Panc1 (cell line): ENCODE data around the gene NANOS3. TPM values are rescaled to one million over a fixed set of nuclear protein-coding genes. Genes with fewer than 3 reads are reported as not detected.
A peak's percentile ranks its signal among the peaks of the same experiment; 100 is the strongest.

ENCODE experiments used
- ATAC-seq: fragments of 200-7000 bp; cut with Tn5 transposase; 2 replicates; pipeline ENCODE4 v1.9.1; 2020; ENCODE audit warnings: mild to moderate bottlenecking, moderate library complexity
- BruUV-seq: library from RNA; stranded (reverse); fragments of 400-500 nt; replicated peaks from 2 replicates; lab custom pipeline; 2021; lab: Mats Ljungman, UMichigan
- CTCF ChIA-PET: fragments of 300-600 bp; sonication (Branson Sonifier 250); formaldehyde crosslinking; loops from one replicate; lab custom pipeline; 2022; ENCODE audit warnings: antibody characterized with exemption; lab: Charles Lee
- POLR2A ChIA-PET: fragments of 300-600 bp; sonication (Branson Sonifier 250); formaldehyde crosslinking; loops from one replicate; lab custom pipeline; 2022; ENCODE audit warnings: antibody characterized with exemption; lab: Charles Lee
- DNase-seq: peaks from one replicate; pipeline ENCODE4 v3.0.0-alpha.2; 2010; ENCODE audit warnings: low read depth, low spot score
- H3K27ac ChIP-seq: 2 replicates; pipeline ENCODE4 v1.5.1; 2011; ENCODE audit warnings: mild to moderate bottlenecking, low read length, inconsistent platforms
- H3K27me3 ChIP-seq: fragments of 200-500 bp; sonication (Bioruptor generic); 2 replicates; pipeline ENCODE4 v1.6.0; 2014; ENCODE audit warnings: low read length, inconsistent platforms; ENCODE audit not compliant: control insufficient read depth, insufficient read depth
- H3K36me3 ChIP-seq: fragments of 200-500 bp; sonication (Bioruptor generic); 2 replicates; pipeline ENCODE4 v1.5.1; 2014; ENCODE audit warnings: inconsistent platforms, mild to moderate bottlenecking, low read length, moderate library complexity; ENCODE audit not compliant: control insufficient read depth, insufficient read depth
- H3K4me1 ChIP-seq: 2 replicates; pipeline ENCODE4 v1.5.1; 2011; ENCODE audit warnings: inconsistent platforms, mild to moderate bottlenecking, low read length, moderate library complexity; ENCODE audit not compliant: control insufficient read depth, insufficient read depth
- H3K4me3 ChIP-seq, 2 experiments: 2 replicates each; pipeline ENCODE4 v1.5.1; 2011 to 2012; ENCODE audit warnings: low read depth in 2 of 2, low read length in 2 of 2, mild to moderate bottlenecking in 2 of 2, inconsistent platforms in 1 of 2, moderate library complexity in 1 of 2
- H3K9me3 ChIP-seq: fragments of 200-500 bp; sonication (Bioruptor generic); 2 replicates; pipeline ENCODE4 v1.5.1; 2014; ENCODE audit warnings: low read depth, mild to moderate bottlenecking, inconsistent platforms, low read length, moderate library complexity; ENCODE audit not compliant: control insufficient read depth, insufficient read depth
- POLR2AphosphoS5 ChIP-seq: IDR thresholded peaks from 2 replicates; pipeline ENCODE4 v1.6.1; 2012; ENCODE audit warnings: mild to moderate bottlenecking, low read depth, low read length, moderate library complexity
- SIN3A ChIP-seq: IDR thresholded peaks from 2 replicates; pipeline ENCODE4 v1.6.1; 2012; ENCODE audit warnings: low read depth, mild to moderate bottlenecking, low read length, moderate library complexity, borderline replicate concordance; ENCODE audit not compliant: insufficient read depth
- TCF7L2 ChIP-seq: IDR thresholded peaks from 2 replicates; pipeline ENCODE4 v1.6.1; 2011; ENCODE audit warnings: mild to moderate bottlenecking, low read depth, low read length, inconsistent platforms
- in situ Hi-C: cut with HindIII; loops from 2 replicates; pipeline ENCODE4 v1.10.0; 2016; ENCODE audit warnings: low sequenced_read_pairs, low pct_unique_long_range_greater_than_20kb
- intact Hi-C: fragments of 100-400 bp; cut with micrococcal nuclease; formaldehyde crosslinking; loops from one replicate; pipeline ENCODE4 v1.10.0; 2022; ENCODE audit not compliant: unreplicated experiment
- total RNA-seq: library from RNA; stranded (reverse); gene quantifications from one replicate; pipeline ENCODE4 v1.2.1, GENCODE V29; 2021; ENCODE audit not compliant: unreplicated experiment
- TF ChIP-seq, protein P1 (sequence below), 2 experiments: IDR thresholded peaks; 2 replicates each; pipeline ENCODE4 v1.6.1; 2011 to 2012; ENCODE audit warnings: low read depth in 2 of 2, control low read depth in 1 of 2, low read length in 1 of 2, mild to moderate bottlenecking in 1 of 2, moderate library complexity in 1 of 2; ENCODE audit not compliant: insufficient read depth in 1 of 2
- TF ChIP-seq, protein P2 (sequence below): fragments of 450-650 bp; IDR thresholded peaks from 2 replicates; pipeline ENCODE4 v1.5.1; 2017; ENCODE audit warnings: mild to moderate bottlenecking

The NANOS3 gene
- total RNA-seq, 1 experiment from 2014 or later: 0.33 TPM

DNA sequence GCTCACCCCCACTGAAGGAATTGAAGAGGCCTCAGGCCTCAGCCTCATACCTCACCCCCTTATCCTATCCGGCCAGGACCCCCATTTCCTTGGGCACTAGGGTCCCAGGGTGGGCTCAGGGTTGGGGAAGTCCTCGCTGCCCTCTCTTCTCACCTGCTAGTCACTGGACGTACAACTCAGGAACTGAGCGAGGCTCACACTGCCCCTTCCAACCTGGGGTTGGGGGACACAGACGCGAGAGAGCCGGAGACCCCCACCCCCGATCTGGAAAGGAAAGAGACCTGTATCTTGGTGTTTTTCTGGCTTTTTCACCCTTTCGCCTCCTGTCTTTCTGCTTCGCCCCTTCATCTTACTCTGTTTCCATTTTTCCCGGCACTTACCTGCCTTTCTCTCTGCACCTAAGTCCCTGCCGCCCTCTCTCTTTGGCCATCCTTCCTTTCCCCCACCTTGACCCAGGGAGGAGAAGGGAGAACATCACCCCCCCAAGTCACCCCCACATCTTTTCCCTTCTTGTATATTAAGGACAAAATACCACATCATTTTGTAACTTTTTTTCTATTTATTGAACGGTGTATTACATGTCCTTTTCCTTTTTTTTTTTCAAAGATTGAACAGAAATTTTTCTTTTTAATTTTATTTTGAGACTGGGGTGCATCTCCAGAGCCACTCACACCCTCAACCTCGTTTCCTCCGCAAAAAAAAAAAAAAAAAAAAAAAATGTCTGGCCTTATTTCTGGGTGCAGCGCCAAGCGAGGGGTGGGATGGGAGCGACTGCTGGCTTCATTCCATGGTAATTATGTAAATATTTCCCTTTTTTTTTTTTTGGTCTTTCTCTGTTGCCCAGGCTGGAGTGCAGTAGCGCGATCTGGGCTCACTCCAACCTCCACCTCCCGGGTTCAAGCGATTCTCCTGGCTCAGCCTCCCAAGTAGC lies 45.1 kb upstream of the NANOS3 start:
- in situ Hi-C loops: no loop called here
- ATAC-seq: no peak
- intact Hi-C loops: loop anchor here (2.0 kb wide), 1 partner anchor 29 kb away; no protein-coding TSS in a partner anchor
- H3K27me3 ChIP-seq: no peaks in the 10 kb centered on the region
- ChIA-PET POLR2A (no interaction called here), CTCF (no interaction called here)
- H3K4me1 ChIP-seq: peaks cover 28% of the 10 kb centered on the region
- H3K27ac ChIP-seq: no peak overlapping the region
- no peak for DNase-seq
- no TSS peak for BruUV-seq
- no peaks in the 10 kb centered on the region; the same call in 1 of the 2 replicates for H3K36me3 ChIP-seq
- H3K9me3 ChIP-seq: no peaks in the 10 kb centered on the region
- TF ChIP-seq, protein P1, sequence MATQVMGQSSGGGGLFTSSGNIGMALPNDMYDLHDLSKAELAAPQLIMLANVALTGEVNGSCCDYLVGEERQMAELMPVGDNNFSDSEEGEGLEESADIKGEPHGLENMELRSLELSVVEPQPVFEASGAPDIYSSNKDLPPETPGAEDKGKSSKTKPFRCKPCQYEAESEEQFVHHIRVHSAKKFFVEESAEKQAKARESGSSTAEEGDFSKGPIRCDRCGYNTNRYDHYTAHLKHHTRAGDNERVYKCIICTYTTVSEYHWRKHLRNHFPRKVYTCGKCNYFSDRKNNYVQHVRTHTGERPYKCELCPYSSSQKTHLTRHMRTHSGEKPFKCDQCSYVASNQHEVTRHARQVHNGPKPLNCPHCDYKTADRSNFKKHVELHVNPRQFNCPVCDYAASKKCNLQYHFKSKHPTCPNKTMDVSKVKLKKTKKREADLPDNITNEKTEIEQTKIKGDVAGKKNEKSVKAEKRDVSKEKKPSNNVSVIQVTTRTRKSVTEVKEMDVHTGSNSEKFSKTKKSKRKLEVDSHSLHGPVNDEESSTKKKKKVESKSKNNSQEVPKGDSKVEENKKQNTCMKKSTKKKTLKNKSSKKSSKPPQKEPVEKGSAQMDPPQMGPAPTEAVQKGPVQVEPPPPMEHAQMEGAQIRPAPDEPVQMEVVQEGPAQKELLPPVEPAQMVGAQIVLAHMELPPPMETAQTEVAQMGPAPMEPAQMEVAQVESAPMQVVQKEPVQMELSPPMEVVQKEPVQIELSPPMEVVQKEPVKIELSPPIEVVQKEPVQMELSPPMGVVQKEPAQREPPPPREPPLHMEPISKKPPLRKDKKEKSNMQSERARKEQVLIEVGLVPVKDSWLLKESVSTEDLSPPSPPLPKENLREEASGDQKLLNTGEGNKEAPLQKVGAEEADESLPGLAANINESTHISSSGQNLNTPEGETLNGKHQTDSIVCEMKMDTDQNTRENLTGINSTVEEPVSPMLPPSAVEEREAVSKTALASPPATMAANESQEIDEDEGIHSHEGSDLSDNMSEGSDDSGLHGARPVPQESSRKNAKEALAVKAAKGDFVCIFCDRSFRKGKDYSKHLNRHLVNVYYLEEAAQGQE (IDR thresholded peaks at IDR 0.05; ENCODE audit: insufficient read depth in 1 of 2, low read depth in 2 of 2, low read length in 1 of 2): no peak
- TF ChIP-seq POLR2AphosphoS5 (peak; percentile 66; the same call in 1 of the 2 replicates), TCF7L2 (no peak)
- no peak overlapping the region for H3K4me3 ChIP-seq

GRCh38 chr19:13833330-13834243 lies 43.3 kb upstream of the NANOS3 start:
- BruUV-seq: no TSS peak
- peak overlapping the region; percentile 84 for H3K27ac ChIP-seq
- in situ Hi-C loops (no loop called here), intact Hi-C loops (loop anchor here (2.0 kb wide), 1 partner anchor 27 kb away; no protein-coding TSS in a partner anchor)
- H3K4me1 ChIP-seq: peaks cover 39% of the 10 kb centered on the region
- TF ChIP-seq, protein P2, sequence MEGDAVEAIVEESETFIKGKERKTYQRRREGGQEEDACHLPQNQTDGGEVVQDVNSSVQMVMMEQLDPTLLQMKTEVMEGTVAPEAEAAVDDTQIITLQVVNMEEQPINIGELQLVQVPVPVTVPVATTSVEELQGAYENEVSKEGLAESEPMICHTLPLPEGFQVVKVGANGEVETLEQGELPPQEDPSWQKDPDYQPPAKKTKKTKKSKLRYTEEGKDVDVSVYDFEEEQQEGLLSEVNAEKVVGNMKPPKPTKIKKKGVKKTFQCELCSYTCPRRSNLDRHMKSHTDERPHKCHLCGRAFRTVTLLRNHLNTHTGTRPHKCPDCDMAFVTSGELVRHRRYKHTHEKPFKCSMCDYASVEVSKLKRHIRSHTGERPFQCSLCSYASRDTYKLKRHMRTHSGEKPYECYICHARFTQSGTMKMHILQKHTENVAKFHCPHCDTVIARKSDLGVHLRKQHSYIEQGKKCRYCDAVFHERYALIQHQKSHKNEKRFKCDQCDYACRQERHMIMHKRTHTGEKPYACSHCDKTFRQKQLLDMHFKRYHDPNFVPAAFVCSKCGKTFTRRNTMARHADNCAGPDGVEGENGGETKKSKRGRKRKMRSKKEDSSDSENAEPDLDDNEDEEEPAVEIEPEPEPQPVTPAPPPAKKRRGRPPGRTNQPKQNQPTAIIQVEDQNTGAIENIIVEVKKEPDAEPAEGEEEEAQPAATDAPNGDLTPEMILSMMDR: peak; percentile 78
- TF ChIP-seq SIN3A (peak; percentile 85; the same call in 1 of the 2 replicates), TCF7L2 (no peak), POLR2AphosphoS5 (peak; percentile 98)
- TF ChIP-seq, protein P1 (IDR thresholded peaks at IDR 0.05; ENCODE audit: insufficient read depth in 1 of 2, low read depth in 2 of 2, low read length in 1 of 2): 0 out of 4 replicates have a peak, but pooled peaks of 1 of the 2 experiments have one; percentile 15
- no peak for DNase-seq
- H3K9me3 ChIP-seq: no peaks in the 10 kb centered on the region
- CTCF ChIA-PET: no interaction called here
- H3K4me3 ChIP-seq: peak overlapping the region in 1 of 2 experiments; percentile 29; a peak in 2 of 4 replicates
- H3K36me3 ChIP-seq: no peaks in the 10 kb centered on the region; the same call in 1 of the 2 replicates
- no peaks in the 10 kb centered on the region for H3K27me3 ChIP-seq
- peak; percentile 76 for ATAC-seq
- POLR2A ChIA-PET: interaction anchor here (0.6 kb wide), 1 partner anchor 30 kb away, joined by 5 read pairs; no protein-coding TSS in a partner anchor
